Loucy (cell line): Measurements from ENCODE around the gene DNAH8.

Experiments used
- H2AFZ ChIP-seq: fragments of 200-600 bp; sonication (generic); 2 replicates; pipeline ENCODE4 v1.6.0; 2016; ENCODE audit warnings: antibody characterized with exemption, mild to moderate bottlenecking, low read length, moderate library complexity
- H3F3A ChIP-seq: fragments of 200-600 bp; 2 replicates; pipeline ENCODE4 v1.6.0; 2016; ENCODE audit warnings: antibody characterized with exemption, low read depth, mild to moderate bottlenecking
- H3K27me3 ChIP-seq: fragments of 200-600 bp; sonication (generic); 2 replicates; pipeline ENCODE4 v1.6.1; 2014; ENCODE audit warnings: low read length, mild to moderate bottlenecking; ENCODE audit not compliant: insufficient read depth, poor library complexity, severe bottlenecking
- H3K36me3 ChIP-seq: fragments of 200-600 bp; sonication (generic); 2 replicates; pipeline ENCODE4 v1.6.1; 2016; ENCODE audit warnings: low read length; ENCODE audit not compliant: insufficient read depth
- H3K4me1 ChIP-seq: fragments of 200-600 bp; sonication (generic); 2 replicates; pipeline ENCODE4 v1.5.1; 2014; ENCODE audit warnings: low read length, mild to moderate bottlenecking; ENCODE audit not compliant: insufficient read depth, poor library complexity, severe bottlenecking
- H3K4me2 ChIP-seq: fragments of 200-600 bp; sonication (generic); 2 replicates; pipeline ENCODE4 v1.6.0; 2014; ENCODE audit warnings: antibody characterized with exemption, low read length, low read depth, mild to moderate bottlenecking; ENCODE audit not compliant: poor library complexity, severe bottlenecking
- H3K4me3 ChIP-seq: fragments of 200-600 bp; sonication (generic); 2 replicates; pipeline ENCODE4 v1.5.1; 2014; ENCODE audit warnings: low read length, mild to moderate bottlenecking, mixed read lengths; ENCODE audit not compliant: poor library complexity, severe bottlenecking
- H3K79me2 ChIP-seq: fragments of 200-600 bp; sonication (generic); 2 replicates; pipeline ENCODE4 v1.6.1; 2014; ENCODE audit warnings: low read length; ENCODE audit not compliant: insufficient read depth
- H3K9ac ChIP-seq: fragments of 200-600 bp; sonication (generic); 2 replicates; pipeline ENCODE4 v1.6.0; 2014; ENCODE audit warnings: mild to moderate bottlenecking, low read depth, low read length, moderate library complexity; ENCODE audit not compliant: poor library complexity, severe bottlenecking
- H3K9me2 ChIP-seq: fragments of 200-600 bp; sonication (generic); replicated peaks from 2 replicates; pipeline ENCODE4 v1.6.1; 2016; ENCODE audit warnings: low read depth, low read length, mixed read lengths
- H3K9me3 ChIP-seq: fragments of 200-600 bp; sonication (generic); 2 replicates; pipeline ENCODE4 v1.6.1; 2014; ENCODE audit warnings: mild to moderate bottlenecking, antibody characterized with exemption, low read length, low read depth; ENCODE audit not compliant: insufficient read depth
- H4K20me1 ChIP-seq: fragments of 200-600 bp; sonication (generic); 2 replicates; pipeline ENCODE4 v1.6.0; 2014; ENCODE audit warnings: antibody characterized with exemption, low read length, mild to moderate bottlenecking; ENCODE audit not compliant: insufficient read depth, poor library complexity, severe bottlenecking
- EZH2phosphoT487 ChIP-seq: fragments of 200-600 bp; IDR thresholded peaks from 2 replicates; pipeline ENCODE4 v1.6.1; 2018; ENCODE audit warnings: antibody characterized with exemption, mild to moderate bottlenecking, moderate library complexity, borderline replicate concordance
- TF ChIP-seq, protein P1 (sequence below): fragments of 200-600 bp; sonication (generic); conservative IDR thresholded peaks from 2 replicates; pipeline ENCODE4 v1.5.1; 2014; ENCODE audit warnings: mild to moderate bottlenecking, antibody characterized with exemption, low read length

The DNAH8 gene

DNA sequence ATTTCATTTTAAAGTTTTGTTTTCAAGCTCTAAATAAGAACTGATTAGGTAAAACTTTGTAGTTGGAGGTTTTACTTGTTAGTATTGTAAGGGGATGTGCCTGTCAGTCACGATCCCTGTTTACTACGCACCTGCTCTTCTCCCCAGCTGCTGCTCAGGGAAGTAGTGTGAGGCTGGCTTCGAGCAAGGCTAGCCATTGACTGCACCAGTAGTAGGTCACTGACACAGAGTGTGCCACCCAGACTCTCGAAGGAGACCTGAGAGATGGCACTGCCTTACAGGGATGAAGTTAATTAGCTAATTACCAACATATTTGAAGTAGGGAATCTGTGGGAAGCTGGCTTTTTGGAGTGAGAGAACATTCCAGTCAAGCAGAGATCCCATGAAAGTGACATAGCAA is 89.2 kb downstream of the DNAH8 start:
- Histone ChIP-seq H3K9ac (no peak overlapping the region), H2AFZ (no peak overlapping the region), H4K20me1 (no peaks in the 10 kb centered on the region), H3K27me3 (no peaks in the 10 kb centered on the region), H3K36me3 (no peaks in the 10 kb centered on the region), H3F3A (no peaks in the 10 kb centered on the region), H3K4me3 (no peak overlapping the region), H3K79me2 (no peaks in the 10 kb centered on the region), H3K4me2 (no peak overlapping the region), H3K9me3 (no peaks in the 10 kb centered on the region), H3K4me1 (no peaks in the 10 kb centered on the region), H3K9me2 (no peaks in the 10 kb centered on the region)
- TF ChIP-seq EZH2phosphoT487 = no peak
- TF ChIP-seq, protein P1, sequence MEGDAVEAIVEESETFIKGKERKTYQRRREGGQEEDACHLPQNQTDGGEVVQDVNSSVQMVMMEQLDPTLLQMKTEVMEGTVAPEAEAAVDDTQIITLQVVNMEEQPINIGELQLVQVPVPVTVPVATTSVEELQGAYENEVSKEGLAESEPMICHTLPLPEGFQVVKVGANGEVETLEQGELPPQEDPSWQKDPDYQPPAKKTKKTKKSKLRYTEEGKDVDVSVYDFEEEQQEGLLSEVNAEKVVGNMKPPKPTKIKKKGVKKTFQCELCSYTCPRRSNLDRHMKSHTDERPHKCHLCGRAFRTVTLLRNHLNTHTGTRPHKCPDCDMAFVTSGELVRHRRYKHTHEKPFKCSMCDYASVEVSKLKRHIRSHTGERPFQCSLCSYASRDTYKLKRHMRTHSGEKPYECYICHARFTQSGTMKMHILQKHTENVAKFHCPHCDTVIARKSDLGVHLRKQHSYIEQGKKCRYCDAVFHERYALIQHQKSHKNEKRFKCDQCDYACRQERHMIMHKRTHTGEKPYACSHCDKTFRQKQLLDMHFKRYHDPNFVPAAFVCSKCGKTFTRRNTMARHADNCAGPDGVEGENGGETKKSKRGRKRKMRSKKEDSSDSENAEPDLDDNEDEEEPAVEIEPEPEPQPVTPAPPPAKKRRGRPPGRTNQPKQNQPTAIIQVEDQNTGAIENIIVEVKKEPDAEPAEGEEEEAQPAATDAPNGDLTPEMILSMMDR = no peak

DNA sequence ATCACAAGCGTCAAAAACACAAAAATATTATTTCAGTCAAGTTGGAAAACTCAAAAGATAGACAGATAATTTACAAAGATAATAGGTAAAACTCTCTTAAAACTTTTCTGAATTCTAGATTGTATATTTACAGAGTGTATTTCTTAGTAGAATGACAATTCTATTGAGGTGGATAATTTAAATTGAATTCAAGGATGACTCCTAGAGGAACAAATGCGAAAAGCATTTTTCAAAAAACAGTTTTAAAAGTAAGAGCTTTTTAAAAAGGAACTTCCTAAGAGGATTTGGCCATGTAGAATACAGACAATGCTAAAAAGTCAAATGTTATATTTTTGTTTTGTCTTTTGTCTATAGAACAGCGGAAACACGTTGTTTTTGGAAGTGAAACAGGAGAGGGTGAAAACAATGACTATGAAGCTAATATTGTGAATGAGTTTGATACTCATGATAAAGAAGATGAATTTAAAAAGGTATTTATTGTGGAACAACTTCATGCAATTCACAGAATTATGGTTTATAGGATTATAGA is 90.1 kb downstream of the DNAH8 start:
- H3K9me3 ChIP-seq = no peaks in the 10 kb centered on the region
- TF ChIP-seq EZH2phosphoT487 = no peak
- TF ChIP-seq, protein P1 = no peak
- no peak overlapping the region for H3K4me2 ChIP-seq
- no peaks in the 10 kb centered on the region for H3K4me1 ChIP-seq
- H2AFZ ChIP-seq = no peak overlapping the region
- H4K20me1 ChIP-seq = no peaks in the 10 kb centered on the region
- H3K9ac ChIP-seq = no peak overlapping the region
- no peaks in the 10 kb centered on the region for H3K27me3 ChIP-seq
- H3K79me2 ChIP-seq = no peaks in the 10 kb centered on the region
- no peaks in the 10 kb centered on the region for H3F3A ChIP-seq
- no peaks in the 10 kb centered on the region for H3K36me3 ChIP-seq
- H3K4me3 ChIP-seq = no peak overlapping the region
- no peaks in the 10 kb centered on the region for H3K9me2 ChIP-seq

DNA sequence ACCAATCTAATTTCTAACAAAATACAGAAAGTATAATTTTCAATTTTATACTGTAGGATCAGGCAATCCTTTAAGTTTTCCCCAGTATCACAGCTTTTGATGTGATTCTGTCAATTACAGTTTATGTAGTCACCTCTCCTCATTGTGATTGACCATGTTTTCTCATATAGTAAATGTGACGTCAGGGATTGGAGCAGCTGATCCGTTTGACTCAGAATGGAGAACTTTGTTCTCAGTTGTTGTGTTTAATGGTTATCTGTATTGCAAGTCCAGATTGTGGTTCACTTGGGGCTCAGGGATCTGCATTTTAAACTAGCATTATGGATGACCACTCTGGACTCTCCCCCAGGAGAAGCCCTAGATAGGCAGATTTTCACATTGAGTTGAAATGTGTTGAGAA is 90.6 kb downstream of the DNAH8 start:
- Histone ChIP-seq H3K36me3 (no peaks in the 10 kb centered on the region), H3K4me2 (no peak overlapping the region), H3F3A (no peaks in the 10 kb centered on the region), H3K79me2 (no peaks in the 10 kb centered on the region), H3K9me3 (no peaks in the 10 kb centered on the region), H3K4me1 (no peaks in the 10 kb centered on the region), H3K9ac (no peak overlapping the region), H4K20me1 (no peaks in the 10 kb centered on the region), H3K4me3 (no peak overlapping the region), H3K27me3 (no peaks in the 10 kb centered on the region), H3K9me2 (no peaks in the 10 kb centered on the region), H2AFZ (no peak overlapping the region)
- no peak for TF ChIP-seq EZH2phosphoT487
- TF ChIP-seq, protein P1 = no peak
